C4-2B (cell line): ENCODE measurements around the gene GPR137B.

Experiments used
- H3K27ac ChIP-seq: fragments of 450-650 bp; 2 replicates; pipeline ENCODE4 v1.5.1; 2017
- ZFX ChIP-seq: fragments of 450-650 bp; IDR thresholded peaks from 2 replicates; pipeline ENCODE4 v1.6.1; 2017
- TF ChIP-seq, protein P1 (sequence below): fragments of 450-650 bp; conservative IDR thresholded peaks from 2 replicates; pipeline ENCODE4 v1.5.1; 2017; ENCODE audit warnings: mild to moderate bottlenecking

Gene GPR137B

DNA sequence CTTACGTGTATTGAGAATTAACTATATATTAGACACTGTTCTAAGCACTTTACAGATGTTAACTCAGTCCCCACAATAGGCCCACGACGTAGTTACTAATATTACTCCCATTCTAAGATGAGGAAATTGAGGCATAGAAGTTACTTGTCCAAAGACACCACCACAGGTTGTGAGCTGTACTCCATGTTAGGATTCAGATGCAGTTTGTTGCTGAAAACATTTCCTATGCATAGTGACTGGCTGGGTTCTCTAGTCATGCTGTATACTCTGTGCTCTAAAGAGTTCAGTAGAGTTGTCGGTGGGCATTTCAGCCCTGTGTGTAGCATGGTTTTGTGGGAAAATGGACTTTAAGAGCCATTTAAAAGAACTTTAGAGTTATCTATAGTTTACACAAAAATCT is 65.2 kb downstream of the GPR137B start:
- TF ChIP-seq, protein P1, sequence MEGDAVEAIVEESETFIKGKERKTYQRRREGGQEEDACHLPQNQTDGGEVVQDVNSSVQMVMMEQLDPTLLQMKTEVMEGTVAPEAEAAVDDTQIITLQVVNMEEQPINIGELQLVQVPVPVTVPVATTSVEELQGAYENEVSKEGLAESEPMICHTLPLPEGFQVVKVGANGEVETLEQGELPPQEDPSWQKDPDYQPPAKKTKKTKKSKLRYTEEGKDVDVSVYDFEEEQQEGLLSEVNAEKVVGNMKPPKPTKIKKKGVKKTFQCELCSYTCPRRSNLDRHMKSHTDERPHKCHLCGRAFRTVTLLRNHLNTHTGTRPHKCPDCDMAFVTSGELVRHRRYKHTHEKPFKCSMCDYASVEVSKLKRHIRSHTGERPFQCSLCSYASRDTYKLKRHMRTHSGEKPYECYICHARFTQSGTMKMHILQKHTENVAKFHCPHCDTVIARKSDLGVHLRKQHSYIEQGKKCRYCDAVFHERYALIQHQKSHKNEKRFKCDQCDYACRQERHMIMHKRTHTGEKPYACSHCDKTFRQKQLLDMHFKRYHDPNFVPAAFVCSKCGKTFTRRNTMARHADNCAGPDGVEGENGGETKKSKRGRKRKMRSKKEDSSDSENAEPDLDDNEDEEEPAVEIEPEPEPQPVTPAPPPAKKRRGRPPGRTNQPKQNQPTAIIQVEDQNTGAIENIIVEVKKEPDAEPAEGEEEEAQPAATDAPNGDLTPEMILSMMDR, result no peak
- TF ChIP-seq ZFX, result no peak
- no peak overlapping the region for H3K27ac ChIP-seq

DNA sequence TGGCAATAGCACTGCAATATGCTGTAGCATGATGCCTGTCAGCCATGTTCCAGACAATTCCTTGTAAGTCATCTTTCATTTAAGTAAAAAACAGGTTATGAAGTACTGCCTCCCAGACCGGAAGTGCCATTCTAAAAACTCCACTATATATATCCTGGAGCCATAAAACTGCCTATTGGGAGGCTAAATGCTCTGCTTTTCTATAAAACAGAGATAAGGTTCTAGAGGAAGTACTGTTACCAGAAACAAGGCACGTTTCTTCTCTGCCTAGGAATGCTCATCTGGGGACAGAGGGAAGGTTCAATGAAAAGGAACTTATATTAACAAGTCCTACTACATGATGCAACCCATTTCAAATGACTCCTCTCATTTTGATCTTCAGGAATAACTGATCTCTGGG is 66.8 kb downstream of the GPR137B start:
- TF ChIP-seq ZFX, result no peak
- TF ChIP-seq, protein P1, result no peak
- H3K27ac ChIP-seq, result no peak overlapping the region

- no peak overlapping the region for H3K27ac ChIP-seq
- TF ChIP-seq ZFX, result no peak
- TF ChIP-seq, protein P1, result no peak
Observed at GRCh38 chr1:236209713-236210112, 67.4 kb downstream of the GPR137B start.

DNA sequence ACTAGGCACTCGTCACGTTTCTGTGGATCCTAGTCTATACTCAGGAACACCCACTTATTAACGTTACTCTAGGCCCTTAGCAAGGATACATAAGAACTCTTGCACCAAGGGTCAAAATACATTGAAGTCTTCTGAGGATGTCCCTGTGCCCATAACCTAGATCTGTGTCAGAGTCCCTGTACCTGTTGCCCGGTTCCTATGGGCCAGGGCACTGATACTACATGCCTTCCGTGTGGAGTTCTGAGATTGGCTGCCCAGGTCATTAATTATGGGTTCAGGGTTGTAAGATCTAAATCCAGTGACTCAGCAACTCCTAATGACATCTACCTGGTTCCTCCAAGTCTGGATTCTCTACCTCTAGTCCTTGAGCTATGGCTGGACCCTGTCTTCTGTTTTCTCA is 69.5 kb downstream of the GPR137B start:
- no peak for TF ChIP-seq ZFX
- TF ChIP-seq, protein P1, result no peak
- H3K27ac ChIP-seq, result no peak overlapping the region

DNA sequence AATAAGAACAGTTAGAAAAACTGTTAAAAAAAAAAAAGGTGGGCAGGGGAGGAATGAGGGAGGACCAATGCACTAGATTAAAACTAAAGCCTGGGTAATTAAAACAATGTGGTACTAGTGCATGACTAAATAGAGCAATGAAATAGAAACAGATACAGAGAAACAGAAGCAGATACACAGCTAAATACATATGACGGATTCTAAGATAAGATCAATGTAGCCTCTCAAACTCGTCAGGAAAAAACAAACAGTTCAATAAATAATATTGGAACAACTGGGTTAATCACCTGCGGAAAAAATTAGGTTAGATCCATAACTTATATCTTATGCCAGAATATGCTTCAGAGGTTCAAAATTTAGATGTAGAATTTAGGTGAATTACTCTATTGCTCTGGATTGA is 71.2 kb downstream of the GPR137B start:
- H3K27ac ChIP-seq, result no peak overlapping the region
- TF ChIP-seq ZFX, result no peak
- TF ChIP-seq, protein P1, result no peak

- TF ChIP-seq ZFX, result no peak
- TF ChIP-seq, protein P1, result no peak
- no peak overlapping the region for H3K27ac ChIP-seq
Observed at GRCh38 chr1:236214761-236215160, 72.4 kb downstream of the GPR137B start.

GRCh38 chr1:236220473-236220872 is 78.1 kb downstream of the GPR137B start:
- TF ChIP-seq ZFX, result no peak
- TF ChIP-seq, protein P1, result no peak
- H3K27ac ChIP-seq, result no peak overlapping the region
